MM.1S (cell line): ENCODE results near the gene ZNF549.
"Not testable (repeated sequence)": the region's sequence is repeated elsewhere in the genome, so short reads cannot be mapped to it uniquely, and the experiment has no call there.

Experiments used
- DNase-seq: peaks from one replicate; pipeline ENCODE4 v3.0.0-alpha.2; 2015
- H2AFZ ChIP-seq: fragments of 300-600 bp; sonication (generic); 2 replicates; pipeline ENCODE4 v1.6.0; 2016; ENCODE audit warnings: antibody characterized with exemption, low read length
- H3F3A ChIP-seq: fragments of 300-600 bp; sonication (generic); 2 replicates; pipeline ENCODE4 v1.6.1; 2016; ENCODE audit warnings: mild to moderate bottlenecking, antibody characterized with exemption, low read length, moderate library complexity, mixed read lengths; ENCODE audit not compliant: insufficient read depth
- H3K27ac ChIP-seq: fragments of 300-600 bp; sonication (generic); 2 replicates; pipeline ENCODE4 v1.5.1; 2016; ENCODE audit warnings: mild to moderate bottlenecking, low read length
- H3K27me3 ChIP-seq: fragments of 300-600 bp; sonication (generic); replicated peaks from 2 replicates; pipeline ENCODE4 v1.6.0; 2016; ENCODE audit warnings: low read length; ENCODE audit not compliant: insufficient read depth
- H3K36me3 ChIP-seq: fragments of 300-600 bp; sonication (generic); replicated peaks from 2 replicates; pipeline ENCODE4 v1.6.1; 2016; ENCODE audit warnings: mild to moderate bottlenecking, low read length, mixed read lengths; ENCODE audit not compliant: insufficient read depth
- H3K4me1 ChIP-seq: fragments of 300-600 bp; sonication (generic); 2 replicates; pipeline ENCODE4 v1.6.1; 2016; ENCODE audit warnings: low read length, mixed read lengths
- H3K4me2 ChIP-seq: fragments of 300-600 bp; sonication (generic); 2 replicates; pipeline ENCODE4 v1.6.0; 2016; ENCODE audit warnings: low read depth, low read length
- H3K4me3 ChIP-seq: fragments of 300-600 bp; sonication (generic); 2 replicates; pipeline ENCODE4 v1.5.1; 2016; ENCODE audit warnings: low read length, mixed read lengths
- H3K79me2 ChIP-seq: fragments of 300-600 bp; sonication (generic); 2 replicates; pipeline ENCODE4 v1.6.1; 2016; ENCODE audit warnings: mixed run types, low read length, mixed read lengths
- H3K9ac ChIP-seq: fragments of 300-600 bp; sonication (generic); 2 replicates; pipeline ENCODE4 v1.6.1; 2016; ENCODE audit warnings: low read length, mixed read lengths
- H3K9me2 ChIP-seq: fragments of 300-600 bp; sonication (generic); replicated peaks from 2 replicates; pipeline ENCODE4 v1.6.1; 2016; ENCODE audit warnings: mild to moderate bottlenecking, low read length, mixed read lengths; ENCODE audit not compliant: insufficient read depth
- H3K9me3 ChIP-seq: fragments of 300-600 bp; sonication (generic); replicated peaks from 2 replicates; pipeline ENCODE4 v1.6.1; 2016; ENCODE audit warnings: mild to moderate bottlenecking, low read length, mixed read lengths; ENCODE audit not compliant: insufficient read depth
- H4K20me1 ChIP-seq: fragments of 300-600 bp; sonication (generic); 2 replicates; pipeline ENCODE4 v1.6.1; 2016; ENCODE audit warnings: mild to moderate bottlenecking, low read length, moderate library complexity, mixed read lengths; ENCODE audit not compliant: insufficient read depth
- EZH2phosphoT487 ChIP-seq: fragments of 300-600 bp; sonication (generic); IDR thresholded peaks from 2 replicates; pipeline ENCODE4 v1.6.1; 2018; ENCODE audit warnings: antibody characterized with exemption, low read length

ZNF549 gene

GRCh38 chr19:57527136-57527881, at the start of gene ZNF549:
ZNF549 (plus strand) TSS chr19:57527356; CDS start chr19:57527574, 218 bp downstream.
- peak within 1 kb of the TSS; percentile 21; the same call in 1 of the 2 replicates for H3K4me2 ChIP-seq
- no peak within 1 kb of the TSS for H3K9ac ChIP-seq
- H3K36me3 ChIP-seq: no peaks in the 10 kb centered on the region
- no peaks in the 10 kb centered on the region for H4K20me1 ChIP-seq
- H3K9me2 ChIP-seq: no peaks in the 10 kb centered on the region
- no peaks in the 10 kb centered on the region for H3K27me3 ChIP-seq
- H3K4me1 ChIP-seq: no peaks in the 10 kb centered on the region
- peak within 1 kb of the TSS; percentile 48; the same call in 1 of the 2 replicates for H2AFZ ChIP-seq
- H3F3A ChIP-seq: no peaks in the 10 kb centered on the region
- peak within 1 kb of the TSS; percentile 42; the same call in 1 of the 2 replicates for H3K4me3 ChIP-seq
- no peaks in the 10 kb centered on the region for H3K79me2 ChIP-seq
- peak; percentile 63 for DNase-seq
- no peak within 1 kb of the TSS for H3K27ac ChIP-seq
- TF ChIP-seq EZH2phosphoT487: no peak
- no peaks in the 10 kb centered on the region; the same call in 1 of the 2 replicates for H3K9me3 ChIP-seq

- Histone ChIP-seq H3K4me3 (peak within 1 kb of the TSS; percentile 79), H2AFZ (peak within 1 kb of the TSS; percentile 95), H3K27ac (peak within 1 kb of the TSS; percentile 33; the same call in 1 of the 2 replicates), H3K4me2 (peak within 1 kb of the TSS; percentile 52; the same call in 1 of the 2 replicates), H3K9ac (peak within 1 kb of the TSS; percentile 73; the same call in 1 of the 2 replicates)
- peak; percentile 96 for DNase-seq
- not testable (repeated sequence) for H3K79me2 ChIP-seq, H3F3A ChIP-seq, H3K27me3 ChIP-seq, H4K20me1 ChIP-seq, H3K9me2 ChIP-seq, H3K9me3 ChIP-seq, H3K36me3 ChIP-seq, H3K4me1 ChIP-seq
Measured at GRCh38 chr19:57487477-57488298, 39.5 kb upstream of the ZNF549 start, which contains the start of gene ZNF419. ZNF419 (plus strand) TSS chr19:57487750; CDS start chr19:57487951, 201 bp downstream.

- H3K27me3 ChIP-seq, H4K20me1 ChIP-seq, H2AFZ ChIP-seq, H3K79me2 ChIP-seq, H3K27ac ChIP-seq, H3K4me3 ChIP-seq, H3F3A ChIP-seq, H3K9me2 ChIP-seq, DNase-seq, H3K9me3 ChIP-seq, H3K4me1 ChIP-seq, H3K36me3 ChIP-seq, H3K9ac ChIP-seq: not testable (repeated sequence)
- peak overlapping the region; percentile 52; the same call in 1 of the 2 replicates for H3K4me2 ChIP-seq
Measured at GRCh38 chr19:57488299-57488644, 38.9 kb upstream of the ZNF549 start.

GRCh38 chr19:57499332-57499679, 27.9 kb upstream of the ZNF549 start:
- not testable (repeated sequence) for H3K27me3 ChIP-seq, H3K9me2 ChIP-seq, H2AFZ ChIP-seq, H4K20me1 ChIP-seq, H3K36me3 ChIP-seq, H3K4me1 ChIP-seq, H3K9ac ChIP-seq, H3K9me3 ChIP-seq, DNase-seq, H3K27ac ChIP-seq, H3K4me3 ChIP-seq, H3K4me2 ChIP-seq, H3F3A ChIP-seq
- peaks cover 10% of the 10 kb centered on the region for H3K79me2 ChIP-seq

- peak within 1 kb of the TSS; percentile 49; the same call in 1 of the 2 replicates for H3K4me2 ChIP-seq
- H3F3A ChIP-seq, H3K9me3 ChIP-seq, H3K9me2 ChIP-seq, H4K20me1 ChIP-seq, H3K4me1 ChIP-seq, H3K27me3 ChIP-seq, H3K36me3 ChIP-seq: not testable (repeated sequence)
- H3K27ac ChIP-seq: peak within 1 kb of the TSS; percentile 44; the same call in 1 of the 2 replicates
- peak within 1 kb of the TSS; percentile 89 for H2AFZ ChIP-seq
- H3K79me2 ChIP-seq: peaks cover 10% of the 10 kb centered on the region
- H3K9ac ChIP-seq: peak within 1 kb of the TSS; percentile 75; the same call in 1 of the 2 replicates
- DNase-seq: peak; percentile 98
- H3K4me3 ChIP-seq: peak within 1 kb of the TSS; percentile 82
Measured at GRCh38 chr19:57499680-57500395, 27.3 kb upstream of the ZNF549 start, which contains the start of gene ZNF773. ZNF773 (plus strand) TSS chr19:57499938; CDS start chr19:57500081, 143 bp downstream.

GRCh38 chr19:57500400-57500799, 26.8 kb upstream of the ZNF549 start:
- H3K36me3 ChIP-seq, DNase-seq, H4K20me1 ChIP-seq, H3K9me2 ChIP-seq, H3F3A ChIP-seq, H2AFZ ChIP-seq, H3K27ac ChIP-seq, H3K27me3 ChIP-seq, H3K4me1 ChIP-seq, H3K9me3 ChIP-seq, H3K9ac ChIP-seq: not testable (repeated sequence)
- Histone ChIP-seq H3K4me2 (peak overlapping the region; percentile 49; the same call in 1 of the 2 replicates), H3K79me2 (peaks cover 10% of the 10 kb centered on the region), H3K4me3 (0 out of 2 replicates have a peak overlapping the region, but pooled peaks have one; percentile 27)
